ENCODE data around the gene PDK1. TPM values are rescaled to one million over a fixed set of nuclear protein-coding genes. Genes with fewer than 3 reads are reported as not detected.
"Not testable (repeated sequence)": the region's sequence is repeated elsewhere in the genome, so short reads cannot be mapped to it uniquely, and the experiment has no call there.

Gene PDK1
- total RNA-seq, 2 experiments from 2014 or later, result 30.0 to 31.1 TPM

GRCh38 chr2:172535119-172535518, 20.8 kb upstream of the PDK1 start:
- Mint-ChIP-seq H3K9me3 (peaks cover 12% of the 10 kb centered on the region), H3K27me3 (no peaks in the 10 kb centered on the region), H3K4me1 (ENCODE audit: low read depth) (no peaks in the 10 kb centered on the region), H3K27ac (no peak overlapping the region), H3K36me3 (ENCODE audit: low read depth) (peaks cover 51% of the 10 kb centered on the region), H3K4me3 (no peak overlapping the region)
- DNase-seq (no peak), ATAC-seq (ENCODE audit: poor library complexity) (no peak)
- H3K27me3 ChIP-seq (ENCODE audit: control insufficient read depth in 1 of 2, insufficient read depth in 2 of 2, low read length in 2 of 2), result no peaks in the 10 kb centered on the region
- no peaks in the 10 kb centered on the region for H3K36me3 ChIP-seq (ENCODE audit: insufficient read depth, low read length)
- no peaks in the 10 kb centered on the region for H3K4me1 ChIP-seq (ENCODE audit: insufficient read depth, low read length)
- H3K27ac ChIP-seq (ENCODE audit: low read depth in 1 of 2, low read length in 2 of 2), result no peak overlapping the region
- intact Hi-C loops (cut with DNase I, micrococcal nuclease), result no loop called here
- H3K9me3 ChIP-seq (ENCODE audit: control insufficient read depth in 1 of 2, insufficient read depth in 1 of 2, low read length in 2 of 2), result peaks cover 9 to 18% of the 10 kb centered on the region in 2 experiments
- TF ChIP-seq CTCF (IDR thresholded peaks at IDR 0.05), result no peak
- POLR2A ChIA-PET, result no interaction called here
- no peak overlapping the region for H3K4me3 ChIP-seq (ENCODE audit: low read length)
- CTCF ChIA-PET, result no interaction called here

GRCh38 chr2:172537851-172538250, 18.0 kb upstream of the PDK1 start:
- CTCF ChIA-PET; DNase-seq; H3K4me3 Mint-ChIP-seq; intact Hi-C loops (cut with DNase I, micrococcal nuclease); H3K27ac ChIP-seq (ENCODE audit: low read depth in 1 of 2, low read length in 2 of 2); POLR2A ChIA-PET; H3K4me3 ChIP-seq (ENCODE audit: low read length); H3K27me3 Mint-ChIP-seq; ATAC-seq (ENCODE audit: poor library complexity); H3K36me3 ChIP-seq (ENCODE audit: insufficient read depth, low read length); H3K9me3 Mint-ChIP-seq; H3K27me3 ChIP-seq (ENCODE audit: control insufficient read depth in 1 of 2, insufficient read depth in 2 of 2, low read length in 2 of 2); H3K27ac Mint-ChIP-seq; H3K4me1 ChIP-seq (ENCODE audit: insufficient read depth, low read length); H3K4me1 Mint-ChIP-seq (ENCODE audit: low read depth): not testable (repeated sequence)
- H3K36me3 Mint-ChIP-seq (ENCODE audit: low read depth), result peaks cover 48% of the 10 kb centered on the region
- peaks cover 9 to 18% of the 10 kb centered on the region in 2 experiments for H3K9me3 ChIP-seq (ENCODE audit: control insufficient read depth in 1 of 2, insufficient read depth in 1 of 2, low read length in 2 of 2)

DNA sequence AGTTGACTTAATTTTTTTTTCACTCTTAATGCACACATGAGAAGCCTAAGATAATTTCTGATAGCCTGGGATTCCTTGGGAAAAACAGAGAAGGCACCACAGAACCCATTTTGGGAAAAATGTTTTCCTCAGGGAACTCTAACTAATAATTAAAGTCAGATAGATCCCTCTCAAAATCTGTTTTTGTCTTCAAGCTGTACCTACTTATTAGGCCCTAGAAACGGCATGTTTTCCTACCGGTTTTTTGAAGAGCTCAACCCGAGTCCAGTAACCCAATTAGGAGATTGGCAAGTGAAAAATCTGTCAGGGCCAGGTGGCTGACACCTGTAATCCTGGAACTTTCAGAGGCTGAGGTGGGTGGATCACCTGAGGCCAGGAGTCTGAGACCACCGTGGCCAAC, 16.1 kb upstream of the PDK1 start:
- DNase-seq, result no peak
- H3K4me3 Mint-ChIP-seq, result no peak overlapping the region
- peaks cover 7% of the 10 kb centered on the region for H3K9me3 Mint-ChIP-seq
- Histone ChIP-seq H3K27me3 (ENCODE audit: control insufficient read depth in 1 of 2, insufficient read depth in 2 of 2, low read length in 2 of 2) (no peaks in the 10 kb centered on the region), H3K4me1 (ENCODE audit: insufficient read depth, low read length) (no peaks in the 10 kb centered on the region), H3K9me3 (ENCODE audit: control insufficient read depth in 1 of 2, insufficient read depth in 1 of 2, low read length in 2 of 2) (peaks cover 4 to 14% of the 10 kb centered on the region in 2 experiments), H3K36me3 (ENCODE audit: insufficient read depth, low read length) (peaks cover 3% of the 10 kb centered on the region), H3K4me3 (ENCODE audit: low read length) (no peak overlapping the region), H3K27ac (ENCODE audit: low read depth in 1 of 2, low read length in 2 of 2) (no peak overlapping the region)
- ChIA-PET CTCF (no interaction called here), POLR2A (interaction anchor here (0.7 kb wide), 1 partner anchor 32 kb away, joined by 3 read pairs; no protein-coding TSS in a partner anchor)
- peaks cover 51% of the 10 kb centered on the region for H3K36me3 Mint-ChIP-seq (ENCODE audit: low read depth)
- no peak overlapping the region for H3K27ac Mint-ChIP-seq
- intact Hi-C loops (cut with DNase I, micrococcal nuclease), result no loop called here
- no peaks in the 10 kb centered on the region for H3K4me1 Mint-ChIP-seq (ENCODE audit: low read depth)
- ATAC-seq (ENCODE audit: poor library complexity), result no peak
- TF ChIP-seq CTCF (IDR thresholded peaks at IDR 0.05), result no peak
- no peaks in the 10 kb centered on the region for H3K27me3 Mint-ChIP-seq

DNA sequence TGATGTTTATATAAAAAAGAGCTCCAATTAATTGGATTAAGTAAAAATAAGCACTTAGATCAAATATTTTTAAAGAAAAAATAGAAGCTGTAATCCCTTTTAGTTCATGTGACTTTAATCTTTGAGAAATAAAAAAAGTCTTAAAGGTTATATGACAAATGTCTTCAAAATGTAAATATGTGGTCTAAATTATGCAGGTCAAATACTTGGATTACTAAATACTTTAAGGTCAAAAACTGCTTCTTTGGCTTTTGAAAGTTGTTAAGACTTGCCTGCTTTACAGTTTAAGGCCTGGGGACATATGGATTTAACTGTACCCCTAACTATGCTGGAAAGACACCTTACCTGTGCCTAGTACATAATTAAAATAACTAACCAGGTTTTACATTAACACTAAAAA, 15.5 kb upstream of the PDK1 start:
- Histone ChIP-seq H3K36me3 (ENCODE audit: insufficient read depth, low read length) (peaks cover 3% of the 10 kb centered on the region), H3K9me3 (ENCODE audit: control insufficient read depth in 1 of 2, insufficient read depth in 1 of 2, low read length in 2 of 2) (peaks cover 0 to 14% of the 10 kb centered on the region in 2 experiments), H3K27ac (ENCODE audit: low read depth in 1 of 2, low read length in 2 of 2) (no peak overlapping the region), H3K4me3 (ENCODE audit: low read length) (no peak overlapping the region), H3K27me3 (ENCODE audit: control insufficient read depth in 1 of 2, insufficient read depth in 2 of 2, low read length in 2 of 2) (no peaks in the 10 kb centered on the region), H3K4me1 (ENCODE audit: insufficient read depth, low read length) (no peaks in the 10 kb centered on the region)
- no peak for DNase-seq
- no peak overlapping the region for H3K4me3 Mint-ChIP-seq
- H3K27me3 Mint-ChIP-seq, result no peaks in the 10 kb centered on the region
- H3K4me1 Mint-ChIP-seq (ENCODE audit: low read depth), result no peaks in the 10 kb centered on the region
- ATAC-seq (ENCODE audit: poor library complexity), result no peak
- peaks cover 53% of the 10 kb centered on the region for H3K36me3 Mint-ChIP-seq (ENCODE audit: low read depth)
- TF ChIP-seq CTCF (IDR thresholded peaks at IDR 0.05), result no peak
- ChIA-PET CTCF (no interaction called here), POLR2A (no interaction called here)
- H3K9me3 Mint-ChIP-seq, result peaks cover 4% of the 10 kb centered on the region
- H3K27ac Mint-ChIP-seq, result no peak overlapping the region
- intact Hi-C loops (cut with DNase I, micrococcal nuclease), result no loop called here

Measured in CD4-positive, alpha-beta T cell (primary cell).